ENCODE results near the gene MPV17L.
"Not testable (repeated sequence)": the region's sequence is repeated elsewhere in the genome, so short reads cannot be mapped to it uniquely, and the experiment has no call there.

DNA sequence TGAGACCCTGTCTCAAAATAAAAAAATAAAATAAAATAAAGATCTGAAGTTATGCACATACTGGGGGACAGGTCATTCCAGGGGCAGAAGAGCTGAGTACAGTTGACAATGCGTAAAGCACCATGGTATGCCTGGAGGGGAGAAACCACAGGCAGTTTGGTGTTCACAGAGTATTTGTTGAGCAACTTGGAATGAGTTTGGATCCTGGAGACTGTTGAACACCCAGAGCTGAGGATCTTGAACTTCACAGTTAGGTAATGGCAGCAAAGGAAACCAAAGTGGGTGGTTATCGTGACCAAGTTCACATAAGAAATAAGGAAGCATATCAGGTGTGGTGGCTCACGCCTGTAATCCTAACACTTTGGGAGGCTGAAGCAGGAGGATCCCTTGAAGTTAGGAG is 8.5 kb downstream of the MPV17L start:
- TF ChIP-seq POLR2AphosphoS2 (conservative IDR thresholded peaks at IDR 0.05; ENCODE audit: low read length); RNF2 (IDR thresholded peaks at IDR 0.05; ENCODE audit: borderline replicate concordance, low read depth); KDM1A (IDR thresholded peaks at IDR 0.05; ENCODE audit: low read depth); POLR2A (IDR thresholded peaks at IDR 0.05; ENCODE audit: low read length); MAFK (IDR thresholded peaks at IDR 0.05; ENCODE audit: partially characterized antibody); JUN (IDR thresholded peaks at IDR 0.05); HDAC2 (IDR thresholded peaks at IDR 0.05): not testable (repeated sequence)
- TF ChIP-seq, protein P1, sequence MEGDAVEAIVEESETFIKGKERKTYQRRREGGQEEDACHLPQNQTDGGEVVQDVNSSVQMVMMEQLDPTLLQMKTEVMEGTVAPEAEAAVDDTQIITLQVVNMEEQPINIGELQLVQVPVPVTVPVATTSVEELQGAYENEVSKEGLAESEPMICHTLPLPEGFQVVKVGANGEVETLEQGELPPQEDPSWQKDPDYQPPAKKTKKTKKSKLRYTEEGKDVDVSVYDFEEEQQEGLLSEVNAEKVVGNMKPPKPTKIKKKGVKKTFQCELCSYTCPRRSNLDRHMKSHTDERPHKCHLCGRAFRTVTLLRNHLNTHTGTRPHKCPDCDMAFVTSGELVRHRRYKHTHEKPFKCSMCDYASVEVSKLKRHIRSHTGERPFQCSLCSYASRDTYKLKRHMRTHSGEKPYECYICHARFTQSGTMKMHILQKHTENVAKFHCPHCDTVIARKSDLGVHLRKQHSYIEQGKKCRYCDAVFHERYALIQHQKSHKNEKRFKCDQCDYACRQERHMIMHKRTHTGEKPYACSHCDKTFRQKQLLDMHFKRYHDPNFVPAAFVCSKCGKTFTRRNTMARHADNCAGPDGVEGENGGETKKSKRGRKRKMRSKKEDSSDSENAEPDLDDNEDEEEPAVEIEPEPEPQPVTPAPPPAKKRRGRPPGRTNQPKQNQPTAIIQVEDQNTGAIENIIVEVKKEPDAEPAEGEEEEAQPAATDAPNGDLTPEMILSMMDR (IDR thresholded peaks at IDR 0.05): not testable (repeated sequence)

Data from A549 (cell line).